ENCODE data around the gene SOX9.

SOX9 gene

DNA sequence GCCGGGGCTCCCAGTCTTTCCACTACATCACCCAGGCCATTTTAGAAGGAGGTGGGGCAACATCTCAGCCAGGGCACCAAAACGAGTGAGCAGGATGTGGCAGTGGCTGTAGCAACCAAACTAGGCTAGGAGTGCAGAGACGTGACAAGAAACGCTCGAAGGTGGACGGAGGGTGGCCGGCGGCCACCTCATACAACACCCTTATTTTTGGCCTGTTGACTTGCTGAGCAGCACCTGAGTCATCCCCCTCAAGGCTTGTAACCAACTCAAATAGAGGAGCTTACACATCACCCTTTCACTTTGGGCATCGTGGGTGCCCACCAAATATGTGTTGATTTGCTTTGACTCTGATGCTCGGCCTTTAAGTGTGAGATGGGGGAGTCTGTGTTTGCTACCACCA, 23.7 kb upstream of the SOX9 start:
- no peak for DNase-seq (ENCODE audit: extremely low spot score)
- TF ChIP-seq, protein P1, sequence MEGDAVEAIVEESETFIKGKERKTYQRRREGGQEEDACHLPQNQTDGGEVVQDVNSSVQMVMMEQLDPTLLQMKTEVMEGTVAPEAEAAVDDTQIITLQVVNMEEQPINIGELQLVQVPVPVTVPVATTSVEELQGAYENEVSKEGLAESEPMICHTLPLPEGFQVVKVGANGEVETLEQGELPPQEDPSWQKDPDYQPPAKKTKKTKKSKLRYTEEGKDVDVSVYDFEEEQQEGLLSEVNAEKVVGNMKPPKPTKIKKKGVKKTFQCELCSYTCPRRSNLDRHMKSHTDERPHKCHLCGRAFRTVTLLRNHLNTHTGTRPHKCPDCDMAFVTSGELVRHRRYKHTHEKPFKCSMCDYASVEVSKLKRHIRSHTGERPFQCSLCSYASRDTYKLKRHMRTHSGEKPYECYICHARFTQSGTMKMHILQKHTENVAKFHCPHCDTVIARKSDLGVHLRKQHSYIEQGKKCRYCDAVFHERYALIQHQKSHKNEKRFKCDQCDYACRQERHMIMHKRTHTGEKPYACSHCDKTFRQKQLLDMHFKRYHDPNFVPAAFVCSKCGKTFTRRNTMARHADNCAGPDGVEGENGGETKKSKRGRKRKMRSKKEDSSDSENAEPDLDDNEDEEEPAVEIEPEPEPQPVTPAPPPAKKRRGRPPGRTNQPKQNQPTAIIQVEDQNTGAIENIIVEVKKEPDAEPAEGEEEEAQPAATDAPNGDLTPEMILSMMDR (IDR thresholded peaks at IDR 0.05; ENCODE audit: control extremely low read depth, extremely low read depth, low read depth, missing control alignments): no peak
- ChIA-PET POLR2A (no interaction called here), CTCF (interaction anchor here (0.9 kb wide), 1 partner anchor 11 kb away, joined by 3 read pairs; no protein-coding TSS in a partner anchor)

DNA sequence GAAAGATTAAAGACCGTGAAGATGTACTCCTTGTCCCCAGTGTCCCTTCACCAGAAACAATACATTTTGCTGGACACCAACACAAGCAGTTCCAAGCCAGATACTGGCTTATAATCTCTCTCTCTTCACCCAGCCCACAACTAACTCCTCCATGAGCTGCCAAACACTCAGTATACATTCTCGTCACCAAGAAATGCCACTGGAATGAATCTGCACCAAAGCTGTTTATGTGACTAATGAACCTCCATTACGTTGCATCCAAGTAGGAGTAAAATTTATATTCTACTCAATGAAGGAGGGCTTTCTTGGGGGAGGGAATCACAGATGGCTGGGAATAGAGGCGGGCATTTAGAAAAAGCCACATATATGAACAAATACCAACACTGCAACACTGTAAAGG, 20.9 kb upstream of the SOX9 start:
- POLR2A ChIA-PET: no interaction called here

DNA sequence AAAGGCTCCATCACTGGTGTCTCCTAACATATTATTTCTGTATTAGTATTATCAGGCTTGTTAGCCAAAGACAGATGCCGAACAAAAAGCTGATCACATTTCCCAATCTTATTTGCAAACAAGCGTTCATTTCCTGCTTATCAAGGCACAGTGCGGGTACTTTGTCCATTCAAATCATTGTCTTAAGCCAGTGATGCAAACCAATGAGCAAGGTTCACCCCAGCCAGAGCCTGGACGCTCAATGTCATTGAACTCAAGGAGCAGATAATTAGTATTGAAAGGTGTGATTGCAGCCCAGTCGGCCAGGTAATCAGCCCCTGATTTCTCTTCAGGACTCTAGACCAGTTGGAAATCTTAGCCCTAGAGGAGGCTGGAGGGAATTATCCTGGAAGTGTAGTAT, 20.4 kb upstream of the SOX9 start:
- ChIA-PET CTCF (interaction anchor here (1.9 kb wide), 1 partner anchor 13 kb away, joined by 6 read pairs; no protein-coding TSS in a partner anchor), POLR2A (no interaction called here)
- no peak for DNase-seq (ENCODE audit: extremely low spot score)
- TF ChIP-seq, protein P1 (IDR thresholded peaks at IDR 0.05; ENCODE audit: control extremely low read depth, extremely low read depth, low read depth, missing control alignments): no peak

More for the DNA sequence above, 20.9 kb upstream of the SOX9 start:
- TF ChIP-seq, protein P1 (IDR thresholded peaks at IDR 0.05; ENCODE audit: control extremely low read depth, extremely low read depth, low read depth, missing control alignments): no peak
- DNase-seq (ENCODE audit: extremely low spot score): no peak
- CTCF ChIA-PET: interaction anchor here (1.9 kb wide), 1 partner anchor 13 kb away, joined by 6 read pairs; no protein-coding TSS in a partner anchor

DNA sequence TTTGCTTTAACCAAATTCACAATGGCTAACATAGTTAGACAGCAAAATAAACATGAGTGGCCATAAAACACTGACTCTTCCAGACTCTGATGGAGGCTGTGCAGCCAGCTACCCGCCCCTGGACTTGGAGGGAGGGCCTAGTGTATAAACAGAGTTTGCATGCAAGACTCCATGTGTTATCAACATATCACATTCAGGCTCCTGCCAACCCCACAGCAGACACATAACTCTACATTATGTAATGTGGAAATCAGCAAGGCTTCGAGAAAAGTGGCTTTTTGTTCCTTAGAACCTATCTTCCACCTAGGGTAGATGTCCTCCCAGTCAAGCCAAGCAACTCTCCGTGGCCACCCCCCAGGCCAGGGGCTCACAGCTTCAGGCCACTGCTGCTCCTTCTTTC, 19.3 kb upstream of the SOX9 start:
- CTCF ChIA-PET: no interaction called here
- DNase-seq (ENCODE audit: extremely low spot score): no peak
- TF ChIP-seq, protein P1 (IDR thresholded peaks at IDR 0.05; ENCODE audit: control extremely low read depth, extremely low read depth, low read depth, missing control alignments): no peak
- POLR2A ChIA-PET: no interaction called here

DNA sequence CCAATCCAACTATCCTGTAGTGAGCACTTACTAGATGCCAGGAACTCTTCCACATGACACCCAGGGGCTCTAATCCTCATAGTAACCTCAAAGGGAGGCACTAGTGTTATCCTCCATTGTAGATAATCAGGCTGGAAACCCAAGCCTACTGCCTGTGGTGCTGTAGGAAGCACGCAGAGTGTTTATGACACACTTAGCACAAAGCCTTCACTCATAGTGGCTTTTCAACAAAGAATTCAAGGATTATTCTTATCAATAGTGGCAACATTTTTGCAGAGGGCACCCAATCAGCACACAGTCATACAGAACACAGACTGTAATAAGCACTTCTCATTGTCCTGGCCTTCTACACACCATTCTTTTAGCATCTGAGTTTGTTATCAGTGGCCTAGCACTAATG, 18.5 kb upstream of the SOX9 start:
- no peak for DNase-seq (ENCODE audit: extremely low spot score)
- CTCF ChIA-PET: interaction anchor here (1.0 to 1.3 kb wide), 2 partner anchors 14 to 455 kb away, joined by 3 to 4 read pairs; no protein-coding TSS in a partner anchor
- TF ChIP-seq, protein P1 (IDR thresholded peaks at IDR 0.05; ENCODE audit: control extremely low read depth, extremely low read depth, low read depth, missing control alignments): no peak
- POLR2A ChIA-PET: no interaction called here

DNA sequence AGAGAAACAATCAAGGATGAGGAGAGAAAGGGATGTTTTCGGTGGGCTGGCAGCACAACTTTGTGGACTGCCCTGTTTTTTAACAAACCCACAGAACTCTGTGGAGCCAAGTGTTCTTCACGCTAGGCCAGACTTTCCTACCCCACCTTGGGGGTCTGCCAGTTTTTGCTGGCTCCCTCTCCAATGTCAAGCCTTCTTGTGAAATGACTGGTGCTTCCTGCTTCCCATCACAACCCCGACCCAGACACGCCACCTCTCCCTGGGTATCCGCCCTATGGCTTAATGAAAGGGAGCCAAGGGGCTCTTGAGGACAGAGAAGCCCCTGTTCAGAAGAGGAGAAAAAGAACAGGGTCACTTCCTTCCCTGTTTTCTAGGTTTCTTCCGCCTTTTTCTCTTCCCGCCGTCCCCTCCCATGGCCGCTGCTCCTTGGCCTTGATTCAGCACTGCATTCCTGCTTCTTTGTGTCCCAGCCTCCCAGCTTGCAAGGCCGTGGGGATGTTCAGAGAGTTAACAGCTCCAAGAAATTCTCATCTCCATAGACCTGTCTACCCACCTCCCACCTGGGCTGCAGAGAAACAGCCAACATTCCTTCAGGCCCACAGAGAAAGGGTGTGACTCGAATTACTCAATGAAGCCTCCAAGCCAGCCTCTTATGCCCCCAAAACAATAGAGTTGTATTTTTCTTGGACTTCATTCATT, 16.5 kb upstream of the SOX9 start:
- CTCF ChIA-PET: no interaction called here
- TF ChIP-seq, protein P1 (IDR thresholded peaks at IDR 0.05; ENCODE audit: control extremely low read depth, extremely low read depth, low read depth, missing control alignments): no peak
- no peak for DNase-seq (ENCODE audit: extremely low spot score)
- POLR2A ChIA-PET: no interaction called here

Data from GM10248 (cell line).